Fibroblast of lung (primary cell): ENCODE data around the gene RASA3. TPM values are rescaled to one million over a fixed set of nuclear protein-coding genes. Genes with fewer than 3 reads are reported as not detected.

ENCODE experiments used
- DNase-seq, 2 donors: peaks; one replicate each; pipeline versions ENCODE4 v3.0.0 to v3.0.0-alpha.2; 2010; ENCODE audit warnings: low read depth in 2 of 2
- H2AFZ ChIP-seq: 2 replicates; pipeline ENCODE4 v1.5.1; 2012; ENCODE audit warnings: low read length, control low read depth, inconsistent platforms
- H3K27ac ChIP-seq: 2 replicates; pipeline ENCODE4 v1.5.1; 2011; ENCODE audit warnings: low read length, control low read depth; ENCODE audit not compliant: insufficient read depth
- H3K27me3 ChIP-seq: 2 replicates; pipeline ENCODE4 v1.5.1; 2011; ENCODE audit warnings: mild to moderate bottlenecking, low read length; ENCODE audit not compliant: control insufficient read depth, insufficient read depth
- H3K36me3 ChIP-seq: 2 replicates; pipeline ENCODE4 v1.5.1; 2011; ENCODE audit warnings: low read length; ENCODE audit not compliant: control insufficient read depth, insufficient read depth
- H3K4me1 ChIP-seq: 2 replicates; pipeline ENCODE4 v1.5.1; 2011; ENCODE audit warnings: low read length; ENCODE audit not compliant: control insufficient read depth, insufficient read depth; ENCODE audit errors: extremely low read depth
- H3K4me2 ChIP-seq: 2 replicates; pipeline ENCODE4 v1.5.1; 2011; ENCODE audit warnings: low read length, control low read depth; ENCODE audit not compliant: insufficient read depth; ENCODE audit errors: extremely low read depth
- H3K4me3 ChIP-seq, 4 experiments: fragments of 200-600 bp in 1 of 4; sonication (generic) in 1 of 4; replicated peaks in 1 of 4; 2 replicates each; pipeline ENCODE4 v1.5.1; 2011 to 2016; ENCODE audit warnings: low read length in 4 of 4, low read depth in 3 of 4, mild to moderate bottlenecking in 3 of 4, control low read depth in 2 of 4, inconsistent platforms in 1 of 4, mixed read lengths in 1 of 4; ENCODE audit not compliant: insufficient read depth in 1 of 4; ENCODE audit errors: control extremely low read depth in 1 of 4
- H3K79me2 ChIP-seq: 2 replicates; pipeline ENCODE4 v1.5.1; 2012; ENCODE audit warnings: mild to moderate bottlenecking, low read length, inconsistent platforms; ENCODE audit not compliant: control insufficient read depth, insufficient read depth
- H3K9ac ChIP-seq: 2 replicates; pipeline ENCODE4 v1.5.1; 2011; ENCODE audit warnings: mild to moderate bottlenecking, low read length, control low read depth; ENCODE audit not compliant: insufficient read depth
- H3K9me3 ChIP-seq: 2 replicates; pipeline ENCODE4 v1.5.1; 2012; ENCODE audit warnings: low read depth, low read length; ENCODE audit not compliant: control insufficient read depth, insufficient read depth
- H4K20me1 ChIP-seq: 2 replicates; pipeline ENCODE4 v1.5.1; 2011; ENCODE audit warnings: low read length; ENCODE audit not compliant: control insufficient read depth, insufficient read depth; ENCODE audit errors: extremely low read depth
- EZH2 ChIP-seq: IDR thresholded peaks from 2 replicates; pipeline ENCODE4 v1.5.1; 2012; ENCODE audit warnings: low read length, control low read depth, mild to moderate bottlenecking; ENCODE audit errors: missing control alignments
- polyA plus RNA-seq, 2 donors: library from polyadenylated mRNA; depleted of rRNA in 1 of 2; stranded (reverse) in 1 of 2; unstranded in 1 of 2; fragments of >200 nt; gene quantifications; 2 replicates each; pipeline ENCODE4 v1.2.1, GENCODE V29; 2011 to 2012; ENCODE audit warnings: missing spikeins in 1 of 2
- total RNA-seq: library from RNA; depleted of rRNA; stranded (reverse); fragments of >200 nt; gene quantifications from 2 replicates; pipeline ENCODE4 v1.2.1, GENCODE V29; 2014
- TF ChIP-seq, protein P1 (sequence below), 2 donors: IDR thresholded peaks in 1 of 2; conservative IDR thresholded peaks in 1 of 2; 1 replicate in 1 of 2; 2 replicates in 1 of 2; pipeline ENCODE4 v1.5.1; 2011 to 2012; ENCODE audit warnings: low read length in 2 of 2, control low read depth in 1 of 2, inconsistent platforms in 1 of 2, low read depth in 1 of 2, mild to moderate bottlenecking in 1 of 2

The RASA3 gene
- total and polyA plus RNA-seq, 2 donors (not counting 1 experiment from before 2014, with no cell fraction given) = 26.6 to 31.1 TPM

DNA sequence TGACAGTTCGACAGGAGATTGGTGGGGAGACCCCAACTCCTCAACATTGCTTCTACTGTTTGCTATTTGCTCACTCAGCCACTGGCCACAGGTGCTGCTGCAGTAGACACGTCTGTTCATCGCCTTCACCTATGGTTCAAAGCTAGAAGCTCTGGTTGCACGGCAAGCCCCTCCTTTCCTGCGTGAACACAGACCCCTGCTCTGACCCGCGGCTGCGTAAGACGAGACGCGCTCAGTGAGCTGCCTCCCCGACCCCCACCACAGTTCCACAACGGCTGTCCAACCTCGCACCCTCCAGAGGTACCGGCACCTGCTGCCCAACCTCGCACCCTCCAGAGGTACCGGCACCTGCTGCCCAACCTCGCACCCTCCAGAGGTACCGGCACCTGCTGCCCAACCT lies 6.8 kb downstream of the RASA3 start:
- Histone ChIP-seq H3K4me2 (no peak overlapping the region), H3K9ac (no peak overlapping the region), H4K20me1 (no peaks in the 10 kb centered on the region), H3K27me3 (no peaks in the 10 kb centered on the region), H3K4me3 (no peak overlapping the region), H3K27ac (no peak overlapping the region), H3K4me1 (peaks cover 45% of the 10 kb centered on the region), H3K79me2 (peaks cover 98% of the 10 kb centered on the region), H3K9me3 (no peaks in the 10 kb centered on the region), H3K36me3 (peaks cover 3% of the 10 kb centered on the region), H2AFZ (no peak overlapping the region)
- DNase-seq = no peak
- TF ChIP-seq EZH2 = no peak
- TF ChIP-seq, protein P1, sequence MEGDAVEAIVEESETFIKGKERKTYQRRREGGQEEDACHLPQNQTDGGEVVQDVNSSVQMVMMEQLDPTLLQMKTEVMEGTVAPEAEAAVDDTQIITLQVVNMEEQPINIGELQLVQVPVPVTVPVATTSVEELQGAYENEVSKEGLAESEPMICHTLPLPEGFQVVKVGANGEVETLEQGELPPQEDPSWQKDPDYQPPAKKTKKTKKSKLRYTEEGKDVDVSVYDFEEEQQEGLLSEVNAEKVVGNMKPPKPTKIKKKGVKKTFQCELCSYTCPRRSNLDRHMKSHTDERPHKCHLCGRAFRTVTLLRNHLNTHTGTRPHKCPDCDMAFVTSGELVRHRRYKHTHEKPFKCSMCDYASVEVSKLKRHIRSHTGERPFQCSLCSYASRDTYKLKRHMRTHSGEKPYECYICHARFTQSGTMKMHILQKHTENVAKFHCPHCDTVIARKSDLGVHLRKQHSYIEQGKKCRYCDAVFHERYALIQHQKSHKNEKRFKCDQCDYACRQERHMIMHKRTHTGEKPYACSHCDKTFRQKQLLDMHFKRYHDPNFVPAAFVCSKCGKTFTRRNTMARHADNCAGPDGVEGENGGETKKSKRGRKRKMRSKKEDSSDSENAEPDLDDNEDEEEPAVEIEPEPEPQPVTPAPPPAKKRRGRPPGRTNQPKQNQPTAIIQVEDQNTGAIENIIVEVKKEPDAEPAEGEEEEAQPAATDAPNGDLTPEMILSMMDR (conservative IDR thresholded peaks at IDR 0.05 in 1 of 2, IDR thresholded peaks at IDR 0.05 in 1 of 2; ENCODE audit: low read depth in 1 of 2, low read length in 2 of 2) = no peak

DNA sequence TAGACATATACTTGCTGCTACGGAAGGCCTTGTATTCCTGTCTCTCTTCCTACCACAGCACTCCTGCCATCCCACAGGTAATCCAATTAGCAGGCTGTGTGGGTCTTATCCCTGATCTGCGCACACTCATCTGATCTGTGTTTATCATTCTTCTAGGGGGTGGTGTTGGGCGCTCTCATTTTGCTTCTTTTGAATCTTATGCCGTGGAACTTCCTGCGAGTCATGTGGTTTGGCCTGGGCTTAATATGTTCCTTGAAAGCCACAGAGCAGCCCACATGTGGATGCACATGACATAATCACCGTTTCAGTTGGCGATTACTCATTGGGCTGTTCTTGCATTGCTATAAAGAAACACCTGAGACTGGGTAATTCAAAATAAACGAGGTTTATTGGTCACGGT lies 7.5 kb downstream of the RASA3 start:
- Histone ChIP-seq H3K27ac (peak overlapping the region; percentile 34), H3K9me3 (no peaks in the 10 kb centered on the region), H3K4me1 (peaks cover 40% of the 10 kb centered on the region), H3K79me2 (peaks cover 94% of the 10 kb centered on the region), H4K20me1 (no peaks in the 10 kb centered on the region), H3K9ac (no peak overlapping the region), H3K36me3 (peaks cover 3% of the 10 kb centered on the region), H3K4me3 (no peak overlapping the region), H2AFZ (no peak overlapping the region), H3K27me3 (no peaks in the 10 kb centered on the region), H3K4me2 (no peak overlapping the region)
- TF ChIP-seq EZH2 = no peak
- TF ChIP-seq, protein P1 (conservative IDR thresholded peaks at IDR 0.05 in 1 of 2, IDR thresholded peaks at IDR 0.05 in 1 of 2; ENCODE audit: low read depth in 1 of 2, low read length in 2 of 2) = no peak
- DNase-seq = peak; percentile 72 to 88

DNA sequence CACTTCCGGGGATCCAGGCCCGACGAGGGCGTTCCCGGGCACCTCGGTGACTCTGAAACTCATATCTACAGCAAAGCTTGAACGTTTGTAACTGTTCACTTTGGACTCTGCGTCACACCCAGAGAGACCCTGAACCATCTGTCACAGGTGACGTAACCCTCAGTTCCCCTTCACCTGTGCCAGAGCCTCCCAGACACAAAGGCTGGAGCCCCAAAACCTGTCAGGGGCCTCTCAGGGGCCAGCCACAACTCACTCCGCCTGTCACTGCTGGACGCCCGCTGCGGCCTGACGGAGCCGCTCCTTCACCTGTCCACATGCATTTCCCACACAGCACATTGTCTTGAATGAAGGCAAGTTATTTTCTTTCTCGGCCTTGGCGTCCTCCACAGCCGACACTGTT lies 8.0 kb downstream of the RASA3 start:
- Histone ChIP-seq H3K9me3 (no peaks in the 10 kb centered on the region), H3K4me3 (no peak overlapping the region), H3K27me3 (no peaks in the 10 kb centered on the region), H3K4me2 (no peak overlapping the region), H3K27ac (peak overlapping the region; percentile 34), H4K20me1 (no peaks in the 10 kb centered on the region), H2AFZ (no peak overlapping the region), H3K4me1 (peaks cover 35% of the 10 kb centered on the region), H3K79me2 (peaks cover 89% of the 10 kb centered on the region), H3K9ac (no peak overlapping the region), H3K36me3 (peaks cover 3% of the 10 kb centered on the region)
- no peak for DNase-seq
- TF ChIP-seq EZH2 = no peak
- TF ChIP-seq, protein P1 (conservative IDR thresholded peaks at IDR 0.05 in 1 of 2, IDR thresholded peaks at IDR 0.05 in 1 of 2; ENCODE audit: low read depth in 1 of 2, low read length in 2 of 2) = no peak
